HG03095 (cell line): ENCODE results near the gene SEMA4D.
"Not testable (repeated sequence)": the region's sequence is repeated elsewhere in the genome, so short reads cannot be mapped to it uniquely, and the experiment has no call there.

ENCODE experiments used
- ATAC-seq: cut with Tn5 transposase; IDR thresholded peaks from one replicate; pipeline ENCODE4 v1.9.1; 2021; ENCODE audit warnings: moderate library complexity; ENCODE audit not compliant: unreplicated experiment

The SEMA4D gene

GRCh38 chr9:89359751-89360261 is 138.1 kb downstream of the SEMA4D start:
- no peak for ATAC-seq

GRCh38 chr9:89358985-89359384 is 138.9 kb downstream of the SEMA4D start:
- no peak for ATAC-seq

- ATAC-seq, result no peak
These were observed 139.5 kb downstream of the SEMA4D start for GRCh38 chr9:89358376-89358916.

GRCh38 chr9:89357331-89358197 is 140.3 kb downstream of the SEMA4D start:
- ATAC-seq, result no peak

DNA sequence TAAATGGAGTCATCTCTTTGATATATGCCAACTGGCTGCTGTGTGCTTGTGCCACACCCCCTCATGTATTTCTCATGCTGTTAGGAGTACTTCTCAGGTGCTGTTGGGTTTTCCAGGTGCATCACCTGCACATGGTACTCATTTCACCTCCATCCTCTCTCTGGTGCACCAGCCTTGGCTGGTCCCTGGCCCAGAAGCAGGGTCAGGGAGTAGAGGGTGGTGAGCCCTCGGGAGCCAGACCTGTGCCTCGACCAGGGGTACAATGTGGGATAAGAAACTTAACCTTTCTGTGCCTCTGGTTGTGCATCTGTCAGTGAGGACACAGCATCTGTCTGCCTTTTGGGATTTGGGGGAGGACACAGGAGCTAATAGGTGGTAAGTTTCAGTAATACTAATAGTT is 141.1 kb downstream of the SEMA4D start:
- ATAC-seq, result no peak

- no peak for ATAC-seq
These were observed 143.4 kb downstream of the SEMA4D start for GRCh38 chr9:89354471-89354870.

DNA sequence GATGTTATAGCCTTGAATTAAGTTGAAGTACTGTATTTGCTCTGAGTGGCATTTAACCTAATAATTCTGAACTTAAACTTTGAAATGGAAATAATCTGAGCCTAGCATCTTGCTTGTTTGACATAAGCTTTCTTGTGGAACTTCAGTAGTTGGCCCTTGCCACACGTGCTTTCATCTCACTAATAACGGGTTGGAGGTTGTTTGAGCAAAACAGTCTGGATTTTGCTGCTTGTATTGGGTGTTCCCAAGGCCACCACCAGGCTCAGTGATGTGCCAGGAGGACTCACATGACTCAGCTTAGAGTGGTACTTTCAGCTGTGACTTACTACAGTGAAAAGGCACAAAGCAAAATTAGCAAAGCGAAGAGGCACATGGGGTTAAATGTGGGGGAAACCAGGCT is 143.9 kb downstream of the SEMA4D start:
- no peak for ATAC-seq

GRCh38 chr9:89352874-89353649 is 144.9 kb downstream of the SEMA4D start:
- no peak for ATAC-seq

DNA sequence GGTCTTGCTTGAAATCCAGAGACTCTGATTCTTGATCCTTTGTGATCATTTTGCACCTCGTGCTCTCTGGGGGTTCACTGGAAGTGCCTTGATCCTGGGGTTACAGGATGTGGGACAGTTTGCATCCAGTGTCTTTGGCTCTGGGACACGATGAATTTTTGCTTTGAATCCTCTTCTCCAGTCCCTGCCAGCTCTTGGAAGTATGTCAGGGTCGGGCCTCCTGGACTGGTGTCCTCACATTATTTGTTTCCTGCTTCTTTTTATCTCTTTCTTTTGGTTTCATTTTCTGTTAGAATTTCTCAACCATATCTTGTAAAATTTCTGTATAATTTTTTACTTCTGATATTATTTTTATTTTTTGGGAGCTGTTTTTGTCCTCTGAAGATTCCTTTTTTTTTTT is 145.5 kb downstream of the SEMA4D start:
- no peak for ATAC-seq

DNA sequence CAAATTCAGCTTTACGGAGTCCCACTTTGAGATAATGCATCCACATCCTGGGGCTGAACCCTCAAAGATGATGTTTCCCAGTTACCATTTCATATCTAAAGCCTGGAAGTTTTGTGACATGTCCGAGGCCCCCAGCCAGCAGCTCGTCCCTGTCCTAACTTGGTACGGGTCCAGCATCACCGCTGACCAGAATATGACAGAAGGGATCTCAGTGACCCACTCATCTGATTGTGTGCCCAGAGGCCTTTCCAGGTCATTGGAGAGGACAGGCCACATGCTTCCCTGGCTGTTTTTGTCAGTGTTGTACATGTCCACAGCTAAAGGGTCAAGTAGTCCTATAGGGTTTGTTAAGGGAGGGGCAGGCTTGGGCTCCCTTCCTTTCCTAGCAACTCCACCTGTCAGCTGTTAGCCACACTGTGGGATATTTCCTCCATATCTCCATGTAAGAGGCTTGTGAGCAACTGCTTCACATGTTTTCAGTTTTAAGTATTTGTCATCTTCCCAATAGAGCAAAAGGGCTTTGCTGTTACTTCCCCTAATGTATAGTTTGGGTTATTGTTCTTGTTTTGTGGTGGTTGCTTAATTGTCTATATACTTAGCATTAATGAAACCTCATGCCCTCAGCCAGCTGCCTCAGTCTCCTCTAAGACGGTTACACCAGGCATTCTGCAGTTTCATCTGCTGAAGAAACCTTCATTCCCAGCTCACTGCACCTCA is 146.2 kb downstream of the SEMA4D start:
- no peak for ATAC-seq

DNA sequence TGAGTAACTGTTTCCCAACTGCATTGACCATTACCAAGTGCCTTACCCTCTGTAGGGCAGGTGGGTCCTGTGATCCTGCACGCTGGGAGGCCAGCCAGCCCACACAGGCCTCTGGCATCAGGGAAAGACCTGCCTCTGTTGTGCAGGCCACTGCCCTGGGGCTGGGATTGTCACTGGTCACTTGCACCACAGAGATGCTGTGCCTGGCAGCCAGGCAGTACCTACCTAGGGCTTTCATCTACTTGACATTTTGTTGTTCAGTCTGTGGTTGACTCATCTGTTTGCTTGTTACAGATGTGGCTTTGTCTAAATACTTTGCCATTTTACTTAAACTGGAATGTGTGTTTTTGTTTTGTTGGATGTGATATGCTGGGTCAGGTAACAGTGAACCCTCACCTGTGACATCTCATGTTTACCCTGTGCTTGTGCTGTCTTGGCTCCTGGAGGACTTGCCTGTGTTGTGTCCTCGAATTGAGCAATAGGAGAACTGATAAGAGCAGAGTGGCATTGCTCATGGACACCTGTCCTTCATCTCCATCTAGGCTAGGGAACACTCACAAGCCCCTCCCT is 146.8 kb downstream of the SEMA4D start:
- ATAC-seq, result no peak

GRCh38 chr9:89349607-89350006 is 148.3 kb downstream of the SEMA4D start:
- no peak for ATAC-seq

- ATAC-seq, result no peak
These were observed 150.3 kb downstream of the SEMA4D start for GRCh38 chr9:89347651-89348050.

GRCh38 chr9:89346696-89347095 is 151.2 kb downstream of the SEMA4D start:
- ATAC-seq, result no peak

- ATAC-seq, result no peak
These were observed 152.4 kb downstream of the SEMA4D start for GRCh38 chr9:89345476-89345875.

GRCh38 chr9:89343812-89344211 is 154.1 kb downstream of the SEMA4D start:
- not testable (repeated sequence) for ATAC-seq

DNA sequence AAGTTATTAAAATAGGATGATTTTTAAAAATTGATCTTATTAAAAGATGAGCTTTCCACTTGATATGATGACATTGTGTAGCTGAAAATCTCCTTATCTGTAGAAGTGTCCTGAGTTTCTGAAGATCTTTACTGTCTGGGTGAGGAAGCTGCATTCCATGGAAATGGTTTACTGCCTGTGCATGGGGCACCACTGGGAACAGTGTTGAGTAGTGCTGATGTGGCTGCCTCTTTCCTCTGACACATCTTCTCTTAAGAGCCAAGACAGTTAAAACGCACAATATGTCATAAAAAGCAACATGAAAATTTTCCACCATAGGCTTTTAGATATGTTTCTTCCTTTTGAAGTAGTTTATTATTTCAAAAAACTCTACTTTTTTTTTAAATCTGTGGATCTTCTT is 155.0 kb downstream of the SEMA4D start:
- ATAC-seq, result no peak

GRCh38 chr9:89342213-89342612 is 155.7 kb downstream of the SEMA4D start:
- no peak for ATAC-seq

DNA sequence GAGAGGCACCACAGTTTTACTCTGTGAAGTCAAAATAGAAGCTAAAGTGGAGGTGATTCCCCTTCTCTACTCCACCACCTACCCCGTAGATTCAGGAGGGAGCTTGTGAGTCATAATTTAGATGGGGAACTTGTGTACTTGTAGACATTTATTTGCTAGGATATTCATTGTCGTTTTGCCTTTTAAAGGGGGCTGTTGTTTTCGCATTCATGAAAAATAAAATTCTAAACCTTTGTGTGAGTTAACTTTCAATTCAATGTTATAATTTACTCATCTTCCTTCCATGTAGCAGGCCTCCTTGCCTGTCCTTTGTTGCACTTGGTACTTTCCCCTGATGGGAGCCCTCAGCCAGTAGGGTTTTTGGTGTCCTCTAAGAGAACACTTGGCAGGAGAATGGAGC is 157.6 kb downstream of the SEMA4D start:
- ATAC-seq, result peak; percentile 81

- no peak for ATAC-seq
These were observed 158.1 kb downstream of the SEMA4D start for GRCh38 chr9:89339807-89340206.

DNA sequence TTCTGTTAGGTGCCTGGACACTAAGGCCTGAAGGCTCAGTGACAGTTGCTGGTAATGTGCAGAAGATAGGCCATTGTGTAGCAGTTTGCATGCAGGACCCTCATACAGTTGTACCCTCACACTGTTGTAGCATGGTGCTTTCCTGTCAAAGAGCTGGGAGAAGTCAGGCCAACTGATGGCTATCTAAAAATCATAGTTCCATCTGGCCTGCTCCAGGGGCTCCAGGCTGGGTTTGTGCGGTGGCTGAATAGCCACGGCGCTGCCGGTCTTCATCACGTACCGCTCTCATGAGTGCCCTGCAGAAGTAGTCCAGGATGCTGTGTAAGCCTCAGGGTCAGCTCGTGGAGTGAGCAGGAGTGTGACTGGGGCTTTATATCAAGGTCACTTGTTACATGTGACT is 167.4 kb downstream of the SEMA4D start:
- ATAC-seq, result no peak
